GM12878 (cell line): ENCODE results near the gene EML1. TPM values are rescaled to one million over a fixed set of nuclear protein-coding genes. Genes with fewer than 3 reads are reported as not detected.

ENCODE experiments used
- ATAC-seq: fragments of 200-7000 bp; cut with Tn5 transposase; 3 replicates; pipeline ENCODE4 v1.9.1; 2020; ENCODE audit warnings: mild to moderate bottlenecking, moderate library complexity
- BruUV-seq: library from RNA; stranded (reverse); fragments of 400-500 nt; replicated peaks from 2 replicates; lab custom pipeline; 2021; lab: Mats Ljungman, UMichigan
- CTCF ChIA-PET: fragments of 300-600 bp; sonication (Branson Sonifier 250); formaldehyde crosslinking; extraction: SDS; loops from one replicate; lab custom pipeline; 2021; ENCODE audit warnings: inconsistent platforms; lab: Yijun Ruan, JAX
- POLR2A ChIA-PET: fragments of 350-600 bp; formaldehyde crosslinking; extraction: SDS; loops from one replicate; lab custom pipeline; 2021; ENCODE audit warnings: inconsistent platforms; lab: Charles Lee
- RAD21 ChIA-PET: fragments of 300-600 bp; sonication (Branson Sonifier 250); formaldehyde crosslinking; loops from one replicate; lab custom pipeline; 2023; ENCODE audit warnings: antibody characterized with exemption; ENCODE audit not compliant: unreplicated experiment; lab: Charles Lee
- SMC1A ChIA-PET: fragments of 300-600 bp; sonication (Branson Sonifier 250); formaldehyde crosslinking; loops from one replicate; lab custom pipeline; 2023; ENCODE audit not compliant: unreplicated experiment, uncharacterized antibody; lab: Charles Lee
- DNase-seq: peaks from one replicate; pipeline ENCODE4 v3.0.0-alpha.2; 2011; ENCODE audit warnings: low read depth, low spot score
- FAIRE-seq: peaks from 3 replicates; lab custom pipeline; 2011; peaks lifted over from hg19 to GRCh38; lab: Jason Lieb, UNC
- H2AFZ ChIP-seq: 2 replicates; pipeline ENCODE4 v1.6.0; 2011; ENCODE audit warnings: low read depth, low read length, control low read depth; ENCODE audit not compliant: control insufficient read depth
- H3K27ac ChIP-seq: 2 replicates; pipeline ENCODE4 v1.5.1; 2011; ENCODE audit warnings: control low read depth; ENCODE audit not compliant: control insufficient read depth, insufficient read depth
- H3K27me3 ChIP-seq, 2 experiments: replicated peaks in 1 of 2; 2 replicates each; pipeline versions ENCODE4 v1.6.0 to v1.6.1; 2011; ENCODE audit warnings: low read length in 1 of 2; ENCODE audit not compliant: control insufficient read depth in 2 of 2, insufficient read depth in 2 of 2
- H3K36me3 ChIP-seq, 2 experiments: 2 replicates each; pipeline ENCODE4 v1.5.1; 2011; ENCODE audit warnings: low read length in 1 of 2; ENCODE audit not compliant: control insufficient read depth in 2 of 2, insufficient read depth in 2 of 2
- H3K4me1 ChIP-seq: 2 replicates; pipeline ENCODE4 v1.6.1; 2011; ENCODE audit warnings: mild to moderate bottlenecking, low read length, moderate library complexity, mixed read lengths; ENCODE audit not compliant: control insufficient read depth, insufficient read depth
- H3K4me2 ChIP-seq: 2 replicates; pipeline ENCODE4 v1.6.0; 2011; ENCODE audit warnings: control low read depth; ENCODE audit not compliant: control insufficient read depth, insufficient read depth
- H3K4me3 ChIP-seq: fragments of 200-600 bp; sonication (generic); 2 replicates; pipeline ENCODE4 v1.5.1; 2016
- H3K79me2 ChIP-seq: 2 replicates; pipeline ENCODE4 v1.6.0; 2011; ENCODE audit warnings: low read length; ENCODE audit not compliant: control insufficient read depth, insufficient read depth
- H3K9ac ChIP-seq: 2 replicates; pipeline ENCODE4 v1.8.0; 2011; ENCODE audit warnings: low read length, control low read depth, mixed read lengths; ENCODE audit not compliant: control insufficient read depth, insufficient read depth
- H3K9me3 ChIP-seq: replicated peaks from 3 replicates; pipeline ENCODE4 v1.5.1; 2011; ENCODE audit warnings: mild to moderate bottlenecking, low read length; ENCODE audit not compliant: control insufficient read depth, insufficient read depth
- H4K20me1 ChIP-seq: 2 replicates; pipeline ENCODE4 v1.6.0; 2011; ENCODE audit not compliant: control insufficient read depth, insufficient read depth
- CEBPB ChIP-seq, 2 experiments: fragments of 150-350 bp in 1 of 2; IDR thresholded peaks; 2 replicates each; pipeline ENCODE4 v1.6.1; 2012 to 2014; ENCODE audit warnings: low read depth in 2 of 2, low read length in 2 of 2, borderline replicate concordance in 1 of 2, inconsistent platforms in 1 of 2
- CHD1 ChIP-seq: IDR thresholded peaks from 2 replicates; pipeline ENCODE4 v1.6.1; 2012; ENCODE audit warnings: low read depth, low read length, improper control_type of control experiment
- CHD2 ChIP-seq: IDR thresholded peaks from 2 replicates; pipeline ENCODE4 v1.6.1; 2011; ENCODE audit warnings: low read depth, low read length, improper control_type of control experiment, borderline replicate concordance
- E2F4 ChIP-seq: IDR thresholded peaks from 2 replicates; pipeline ENCODE4 v1.6.1; 2012; ENCODE audit warnings: low read depth, low read length, improper control_type of control experiment
- HDAC2 ChIP-seq: fragments of 200-600 bp; sonication (generic); IDR thresholded peaks from 2 replicates; pipeline ENCODE4 v1.6.1; 2017
- MTA2 ChIP-seq: fragments of 450-650 bp; IDR thresholded peaks from 2 replicates; pipeline ENCODE4 v1.6.1; 2016; ENCODE audit warnings: low read depth, mild to moderate bottlenecking, moderate library complexity
- POLR2AphosphoS5 ChIP-seq: IDR thresholded peaks from 2 replicates; pipeline ENCODE4 v1.6.1; 2011; ENCODE audit warnings: mild to moderate bottlenecking, low read length, inconsistent platforms
- RB1 ChIP-seq: fragments of 450-650 bp; formaldehyde crosslinking; IDR thresholded peaks from 2 replicates; pipeline ENCODE4 v1.6.1; 2017; ENCODE audit warnings: mild to moderate bottlenecking, borderline replicate concordance
- SIN3A ChIP-seq: IDR thresholded peaks from 2 replicates; pipeline ENCODE4 v1.6.1; 2012; ENCODE audit warnings: low read depth, low read length, improper control_type of control experiment
- USF1 ChIP-seq: IDR thresholded peaks from 2 replicates; pipeline ENCODE4 v1.6.1; 2011; ENCODE audit warnings: borderline replicate concordance, low read depth, mild to moderate bottlenecking, moderate library complexity, mixed read lengths, low read length; ENCODE audit not compliant: insufficient read depth; ENCODE audit errors: extremely low read length
- ZBTB4 ChIP-seq: fragments of 450-650 bp; formaldehyde crosslinking; IDR thresholded peaks from 2 replicates; pipeline ENCODE4 v1.4.0; 2022; ENCODE audit warnings: mild to moderate bottlenecking, moderate library complexity
- ZNF622 ChIP-seq: fragments of 450-650 bp; IDR thresholded peaks from 2 replicates; pipeline ENCODE4 v1.6.1; 2017; ENCODE audit warnings: mild to moderate bottlenecking, inconsistent platforms
- whole genome bisulfite sequencing: methylation state at CpG from one replicate; pipeline ENCODE4 v1.1.6; 2016; ENCODE audit warnings: low lambda C conversion rate; ENCODE audit not compliant: insufficient replicate concordance, insufficient coverage; ENCODE audit errors: missing lambda C conversion rate; 5-methylcytosine and 5-hydroxymethylcytosine counted together
- in situ Hi-C: fragments of 300-500 bp; cut with MboI; formaldehyde crosslinking; loops from 9 replicates; pipeline ENCODE4 v1.14.3; 2018; ENCODE audit warnings: mixed read lengths
- intact Hi-C: fragments of 100-400 bp; cut with micrococcal nuclease; formaldehyde crosslinking; loops from one replicate; pipeline ENCODE4 v1.14.2; 2022; ENCODE audit not compliant: unreplicated experiment
- polyA plus RNA-seq, 11 experiments: library from polyadenylated mRNA; depleted of rRNA in 4 of 11; unstranded in 6 of 11; stranded (reverse) in 5 of 11; fragments of >200 nt; fragmentation: Nextera tagmentation in 4 of 11; fragmentation: Illumina TruSeq in 1 of 11; extraction: Ambion mirVana in 4 of 11; extraction: Trizol in 1 of 11; gene quantifications; 1 replicate in 1 of 11; 2 replicates in 10 of 11; pipeline versions ENCODE4 v1.2.1 to v1.2.3, GENCODE V29; 2011 to 2016; ENCODE audit warnings: inconsistent platforms in 2 of 11, missing spikeins in 2 of 11, low read depth in 1 of 11
- total RNA-seq, 4 experiments: library from RNA; depleted of rRNA in 3 of 4; stranded (reverse); fragments of >200 nt in 3 of 4; fragmentation: Illumina TruSeq in 1 of 4; extraction: Trizol in 1 of 4; gene quantifications; 2 replicates each; pipeline versions ENCODE4 v1.2.1 to v1.2.3, GENCODE V29; 2013 to 2021
- TF ChIP-seq, protein P1 (sequence below): fragments of 450-650 bp; IDR thresholded peaks from 2 replicates; pipeline ENCODE4 v1.6.1; 2017; ENCODE audit warnings: mild to moderate bottlenecking

Gene EML1
- total and polyA plus RNA-seq, 10 of the 15 experiments (the other 5 are each of a cell fraction or from before 2014, with no cell fraction given): 0.05 to 3.4 (median 0.11) TPM; not detected in 3

GRCh38 chr14:99838639-99839134 lies 45.5 kb downstream of the EML1 start:
- H4K20me1 ChIP-seq: no peaks in the 10 kb centered on the region
- CTCF ChIA-PET: interaction anchor here (1.4 kb wide), 1 partner anchor 151 kb away, joined by 3 read pairs; no protein-coding TSS in a partner anchor
- no peak overlapping the region for H3K4me2 ChIP-seq
- H3K9ac ChIP-seq: no peak overlapping the region
- no TSS peak for BruUV-seq
- in situ Hi-C loops (no loop called here), intact Hi-C loops (no loop called here)
- 71% methylated on average over 14 of the region's 14 CpGs for WGBS
- no peak overlapping the region for H2AFZ ChIP-seq
- POLR2A ChIA-PET: interaction anchor here (0.6 kb wide), 1 partner anchor 386 kb away, joined by 4 read pairs; no protein-coding TSS in a partner anchor
- H3K36me3 ChIP-seq: no peaks in the 10 kb centered on the region
- SMC1A ChIA-PET: no interaction called here
- no peaks in the 10 kb centered on the region for H3K9me3 ChIP-seq
- ATAC-seq: no peak
- H3K27ac ChIP-seq: no peak overlapping the region
- H3K79me2 ChIP-seq: no peaks in the 10 kb centered on the region
- no peaks in the 10 kb centered on the region for H3K4me1 ChIP-seq
- DNase-seq: no peak
- no peak for FAIRE-seq
- no peaks in the 10 kb centered on the region; a peak in 3 of 4 replicates for H3K27me3 ChIP-seq
- no peak overlapping the region for H3K4me3 ChIP-seq
- RAD21 ChIA-PET: interaction anchor here (0.6 to 1.0 kb wide), 2 partner anchors 8 to 148 kb away, joined by 3 read pairs; no protein-coding TSS in a partner anchor
- no peak for TF ChIP-seq ZBTB4
- TF ChIP-seq E2F4: no peak
- no peak for TF ChIP-seq CEBPB (IDR thresholded peaks at IDR 0.05; ENCODE audit: borderline replicate concordance in 1 of 2, low read depth in 2 of 2, low read length in 2 of 2)
- no peak for TF ChIP-seq HDAC2
- TF ChIP-seq RB1: no peak
- TF ChIP-seq POLR2AphosphoS5: no peak
- no peak for TF ChIP-seq SIN3A
- no peak for TF ChIP-seq ZNF622
- no peak for TF ChIP-seq CHD2
- TF ChIP-seq USF1: no peak
- TF ChIP-seq CHD1: no peak
- no peak for TF ChIP-seq MTA2
- TF ChIP-seq, protein P1, sequence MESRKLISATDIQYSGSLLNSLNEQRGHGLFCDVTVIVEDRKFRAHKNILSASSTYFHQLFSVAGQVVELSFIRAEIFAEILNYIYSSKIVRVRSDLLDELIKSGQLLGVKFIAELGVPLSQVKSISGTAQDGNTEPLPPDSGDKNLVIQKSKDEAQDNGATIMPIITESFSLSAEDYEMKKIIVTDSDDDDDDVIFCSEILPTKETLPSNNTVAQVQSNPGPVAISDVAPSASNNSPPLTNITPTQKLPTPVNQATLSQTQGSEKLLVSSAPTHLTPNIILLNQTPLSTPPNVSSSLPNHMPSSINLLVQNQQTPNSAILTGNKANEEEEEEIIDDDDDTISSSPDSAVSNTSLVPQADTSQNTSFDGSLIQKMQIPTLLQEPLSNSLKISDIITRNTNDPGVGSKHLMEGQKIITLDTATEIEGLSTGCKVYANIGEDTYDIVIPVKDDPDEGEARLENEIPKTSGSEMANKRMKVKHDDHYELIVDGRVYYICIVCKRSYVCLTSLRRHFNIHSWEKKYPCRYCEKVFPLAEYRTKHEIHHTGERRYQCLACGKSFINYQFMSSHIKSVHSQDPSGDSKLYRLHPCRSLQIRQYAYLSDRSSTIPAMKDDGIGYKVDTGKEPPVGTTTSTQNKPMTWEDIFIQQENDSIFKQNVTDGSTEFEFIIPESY: no peak
